Hepatocyte (in vitro differentiated cells): ENCODE results near the gene TMEM185B.

Experiments
- EZH2 ChIP-seq: fragments of 200-600 bp; sonication (generic); IDR thresholded peaks from 2 replicates; pipeline ENCODE4 v1.6.1; 2016; ENCODE audit warnings: antibody characterized with exemption, mild to moderate bottlenecking, borderline replicate concordance
- EZH2phosphoT487 ChIP-seq: fragments of 200-600 bp; sonication (generic); IDR thresholded peaks from one replicate; pipeline ENCODE4 v1.6.1; 2018; ENCODE audit warnings: antibody characterized with exemption, mild to moderate bottlenecking, low read depth, moderate library complexity; ENCODE audit not compliant: unreplicated experiment, severe bottlenecking
- TF ChIP-seq, protein P1 (sequence below): fragments of 200-600 bp; sonication (generic); IDR thresholded peaks from 2 replicates; pipeline ENCODE4 v1.5.1; 2016; ENCODE audit warnings: antibody characterized with exemption, mild to moderate bottlenecking; ENCODE audit not compliant: poor library complexity

DNA sequence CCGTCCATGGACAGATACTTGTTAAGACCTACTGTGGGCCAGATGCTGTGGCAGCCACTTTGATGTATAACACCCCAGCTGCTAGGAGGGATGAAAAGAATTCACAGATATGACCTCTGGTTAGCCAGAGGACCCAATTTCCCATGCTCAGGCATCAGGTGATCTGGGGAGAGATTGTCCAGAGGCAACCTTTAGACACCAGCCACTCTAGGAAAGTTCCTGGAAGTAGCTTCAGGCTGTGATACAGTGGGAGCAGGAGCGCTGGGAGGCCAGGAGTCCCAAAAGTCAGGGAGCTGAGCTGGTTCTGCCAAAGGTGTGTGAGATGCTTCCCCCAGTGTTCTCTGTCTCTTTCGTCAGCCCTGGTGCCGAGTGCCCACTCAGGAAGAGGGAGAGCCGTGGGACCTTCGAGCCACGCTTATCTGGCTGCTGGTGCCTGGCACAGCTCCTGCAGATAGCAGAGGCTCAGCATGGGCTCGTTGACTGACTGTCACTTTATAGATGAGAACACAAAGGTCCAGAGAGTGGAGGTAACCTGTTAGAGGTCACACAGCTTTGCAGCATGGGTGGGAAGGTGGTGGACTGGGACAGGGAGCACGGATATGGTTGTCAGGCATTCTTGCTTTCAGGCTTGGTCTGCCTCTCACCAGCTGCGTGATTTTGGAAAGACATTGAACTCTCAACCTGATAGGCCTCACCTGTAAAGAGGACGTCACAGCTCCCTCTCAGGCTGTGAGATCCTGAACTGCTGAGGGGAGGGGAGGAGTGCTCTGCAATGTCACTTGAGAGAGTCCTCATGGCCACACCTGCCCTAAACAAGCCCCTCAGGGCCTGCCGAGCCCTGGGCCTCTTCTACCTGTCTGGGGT is 21.7 kb upstream of the TMEM185B start:
- TF ChIP-seq EZH2phosphoT487 (no peak), EZH2 (no peak)
- TF ChIP-seq, protein P1, sequence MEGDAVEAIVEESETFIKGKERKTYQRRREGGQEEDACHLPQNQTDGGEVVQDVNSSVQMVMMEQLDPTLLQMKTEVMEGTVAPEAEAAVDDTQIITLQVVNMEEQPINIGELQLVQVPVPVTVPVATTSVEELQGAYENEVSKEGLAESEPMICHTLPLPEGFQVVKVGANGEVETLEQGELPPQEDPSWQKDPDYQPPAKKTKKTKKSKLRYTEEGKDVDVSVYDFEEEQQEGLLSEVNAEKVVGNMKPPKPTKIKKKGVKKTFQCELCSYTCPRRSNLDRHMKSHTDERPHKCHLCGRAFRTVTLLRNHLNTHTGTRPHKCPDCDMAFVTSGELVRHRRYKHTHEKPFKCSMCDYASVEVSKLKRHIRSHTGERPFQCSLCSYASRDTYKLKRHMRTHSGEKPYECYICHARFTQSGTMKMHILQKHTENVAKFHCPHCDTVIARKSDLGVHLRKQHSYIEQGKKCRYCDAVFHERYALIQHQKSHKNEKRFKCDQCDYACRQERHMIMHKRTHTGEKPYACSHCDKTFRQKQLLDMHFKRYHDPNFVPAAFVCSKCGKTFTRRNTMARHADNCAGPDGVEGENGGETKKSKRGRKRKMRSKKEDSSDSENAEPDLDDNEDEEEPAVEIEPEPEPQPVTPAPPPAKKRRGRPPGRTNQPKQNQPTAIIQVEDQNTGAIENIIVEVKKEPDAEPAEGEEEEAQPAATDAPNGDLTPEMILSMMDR: no peak
